Testis (tissue), 3 donors: ENCODE data around the gene GUCY1A1. TPM values are rescaled to one million over a fixed set of nuclear protein-coding genes. Genes with fewer than 3 reads are reported as not detected.

Source experiments
- DNase-seq: peaks from one replicate; pipeline ENCODE4 v3.0.0-alpha.2; 2019
- H3K27ac ChIP-seq, 2 donors: fragments of 200-600 bp; sonication (generic); one replicate each; pipeline ENCODE4 v1.5.1; 2019
- H3K27me3 ChIP-seq: fragments of 200-600 bp; sonication (generic); one replicate; pipeline ENCODE4 v1.5.1; 2019
- H3K36me3 ChIP-seq: fragments of 200-600 bp; sonication (generic); one replicate; pipeline ENCODE4 v1.5.1; 2017; ENCODE audit warnings: low read depth; ENCODE audit errors: missing control alignments
- H3K4me1 ChIP-seq: fragments of 200-600 bp; sonication (generic); one replicate; pipeline ENCODE4 v1.5.1; 2019
- H3K4me3 ChIP-seq, 2 donors: fragments of 200-600 bp; sonication (generic); one replicate each; pipeline ENCODE4 v1.5.1; 2017 to 2019
- H3K9me3 ChIP-seq: fragments of 200-600 bp; sonication (generic); one replicate; pipeline ENCODE4 v1.5.1; 2017
- POLR2A ChIP-seq: fragments of 450-650 bp; IDR thresholded peaks from one replicate; pipeline ENCODE4 v1.6.1; 2017; ENCODE audit warnings: antibody characterized with exemption, mild to moderate bottlenecking, moderate library complexity
- WGBS, 2 donors: methylation state at CpG; one replicate each; pipeline ENCODE4 v1.1.5; 2018; 5-methylcytosine and 5-hydroxymethylcytosine counted together
- intact Hi-C: fragments of 100-400 bp; cut with DNase I; formaldehyde crosslinking; loops from one replicate; pipeline ENCODE4 v1.15.1; 2023; ENCODE audit warnings: low total_unique reads
- polyA plus RNA-seq: library from polyadenylated mRNA; stranded (reverse); fragments of 350-450 nt; fragmentation: Illumina TruSeq; extraction: RNeasy Lipid Tissue Mini Kit (QIAGEN cat#74804); gene quantifications from one replicate; pipeline ENCODE4 v1.2.3, GENCODE V29; 2014; ENCODE audit warnings: low read depth, low replicate concordance; ENCODE audit not compliant: insufficient read depth
- total RNA-seq, 2 donors: library from RNA; depleted of rRNA; stranded (reverse); fragments of >200 nt; gene quantifications; one replicate each; pipeline ENCODE4 v1.2.3, GENCODE V29; 2016
- TF ChIP-seq, protein P1 (sequence below), 3 experiments: fragments of 450-650 bp in 2 of 3; fragments of 200-600 bp in 1 of 3; sonication (generic) in 1 of 3; IDR thresholded peaks; one replicate each; pipeline ENCODE4 v1.5.1; 2016 to 2019; ENCODE audit warnings: antibody characterized with exemption in 3 of 3, mild to moderate bottlenecking in 2 of 3, moderate library complexity in 1 of 3

The GUCY1A1 gene
- total and polyA plus RNA-seq, 3 donors from 2014 or later = 2.5 to 4.6 (median 4.5) TPM

GRCh38 chr4:155734951-155735350 lies 68.3 kb downstream of the GUCY1A1 start:
- no peak for DNase-seq
- Histone ChIP-seq H3K9me3 (no peaks in the 10 kb centered on the region), H3K4me1 (no peaks in the 10 kb centered on the region), H3K36me3 (no peaks in the 10 kb centered on the region), H3K4me3 (no peak overlapping the region), H3K27me3 (no peaks in the 10 kb centered on the region), H3K27ac (no peak overlapping the region)
- WGBS, 2 donors = 90 to 96% methylated on average over 1 of the region's 1 CpG
- intact Hi-C loops = no loop called here
- TF ChIP-seq POLR2A = no peak
- TF ChIP-seq, protein P1, sequence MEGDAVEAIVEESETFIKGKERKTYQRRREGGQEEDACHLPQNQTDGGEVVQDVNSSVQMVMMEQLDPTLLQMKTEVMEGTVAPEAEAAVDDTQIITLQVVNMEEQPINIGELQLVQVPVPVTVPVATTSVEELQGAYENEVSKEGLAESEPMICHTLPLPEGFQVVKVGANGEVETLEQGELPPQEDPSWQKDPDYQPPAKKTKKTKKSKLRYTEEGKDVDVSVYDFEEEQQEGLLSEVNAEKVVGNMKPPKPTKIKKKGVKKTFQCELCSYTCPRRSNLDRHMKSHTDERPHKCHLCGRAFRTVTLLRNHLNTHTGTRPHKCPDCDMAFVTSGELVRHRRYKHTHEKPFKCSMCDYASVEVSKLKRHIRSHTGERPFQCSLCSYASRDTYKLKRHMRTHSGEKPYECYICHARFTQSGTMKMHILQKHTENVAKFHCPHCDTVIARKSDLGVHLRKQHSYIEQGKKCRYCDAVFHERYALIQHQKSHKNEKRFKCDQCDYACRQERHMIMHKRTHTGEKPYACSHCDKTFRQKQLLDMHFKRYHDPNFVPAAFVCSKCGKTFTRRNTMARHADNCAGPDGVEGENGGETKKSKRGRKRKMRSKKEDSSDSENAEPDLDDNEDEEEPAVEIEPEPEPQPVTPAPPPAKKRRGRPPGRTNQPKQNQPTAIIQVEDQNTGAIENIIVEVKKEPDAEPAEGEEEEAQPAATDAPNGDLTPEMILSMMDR (IDR thresholded peaks at IDR 0.05) = no peak

GRCh38 chr4:155735496-155735895 lies 68.8 kb downstream of the GUCY1A1 start:
- H3K4me3 ChIP-seq = no peak overlapping the region
- no peaks in the 10 kb centered on the region for H3K27me3 ChIP-seq
- H3K9me3 ChIP-seq = no peaks in the 10 kb centered on the region
- H3K4me1 ChIP-seq = no peaks in the 10 kb centered on the region
- intact Hi-C loops = no loop called here
- H3K36me3 ChIP-seq = no peaks in the 10 kb centered on the region
- DNase-seq = no peak
- TF ChIP-seq, protein P1 (IDR thresholded peaks at IDR 0.05) = no peak
- no peak for TF ChIP-seq POLR2A
- H3K27ac ChIP-seq = no peak overlapping the region

DNA sequence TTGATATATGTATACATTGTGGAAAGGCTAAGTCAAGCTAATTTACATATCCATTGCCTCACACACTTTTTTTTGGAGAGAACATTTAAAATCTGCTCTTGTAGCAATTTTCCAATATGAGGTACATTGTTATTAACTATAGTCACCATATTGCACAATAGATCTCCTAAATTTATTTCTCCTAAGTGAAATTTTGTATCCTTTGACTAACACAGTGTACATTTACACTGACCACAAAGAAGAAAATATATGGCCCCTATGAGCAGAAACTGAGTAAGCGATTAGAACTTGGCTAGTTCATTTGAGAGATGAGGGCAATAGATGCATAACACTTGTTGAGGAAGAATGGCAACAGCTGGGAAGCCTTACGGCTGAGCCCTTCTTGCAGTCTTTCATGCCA lies 71.9 kb downstream of the GUCY1A1 start:
- TF ChIP-seq POLR2A = no peak
- TF ChIP-seq, protein P1 (IDR thresholded peaks at IDR 0.05) = no peak
- no peak for DNase-seq
- 92 to 96% methylated on average over 2 of the region's 2 CpGs for WGBS, 2 donors

GRCh38 chr4:155741546-155741945 lies 74.9 kb downstream of the GUCY1A1 start:
- WGBS, 2 donors = 95 to 100% methylated on average over 1 of the region's 1 CpG
- Histone ChIP-seq H3K36me3 (no peaks in the 10 kb centered on the region), H3K27ac (no peak overlapping the region), H3K9me3 (no peaks in the 10 kb centered on the region), H3K27me3 (no peaks in the 10 kb centered on the region), H3K4me1 (no peaks in the 10 kb centered on the region), H3K4me3 (no peak overlapping the region)
- TF ChIP-seq, protein P1 (IDR thresholded peaks at IDR 0.05) = no peak
- TF ChIP-seq POLR2A = no peak
- intact Hi-C loops = no loop called here
- no peak for DNase-seq

More for the DNA sequence above, 71.9 kb downstream of the GUCY1A1 start:
- no peak overlapping the region for H3K27ac ChIP-seq
- no peak overlapping the region for H3K4me3 ChIP-seq
- no peaks in the 10 kb centered on the region for H3K4me1 ChIP-seq
- no peaks in the 10 kb centered on the region for H3K36me3 ChIP-seq
- no peaks in the 10 kb centered on the region for H3K27me3 ChIP-seq
- intact Hi-C loops = no loop called here
- H3K9me3 ChIP-seq = no peaks in the 10 kb centered on the region

- H3K4me3 ChIP-seq = no peak overlapping the region
- TF ChIP-seq, protein P1 (IDR thresholded peaks at IDR 0.05) = no peak
- TF ChIP-seq POLR2A = no peak
- no peaks in the 10 kb centered on the region for H3K4me1 ChIP-seq
- no peak overlapping the region for H3K27ac ChIP-seq
- H3K27me3 ChIP-seq = no peaks in the 10 kb centered on the region
- 81 to 86% methylated on average over 3 of the region's 3 CpGs for WGBS, 2 donors
- no peaks in the 10 kb centered on the region for H3K36me3 ChIP-seq
- no peaks in the 10 kb centered on the region for H3K9me3 ChIP-seq
- intact Hi-C loops = no loop called here
- DNase-seq = no peak
Measured at GRCh38 chr4:155742310-155743015, 75.8 kb downstream of the GUCY1A1 start.
